OCI-LY3 (cell line): ENCODE measurements around the gene TUNAR.

Experiments
- H2AFZ ChIP-seq: fragments of 200-600, 300-600 bp; shearing (Covaris generic); 2 replicates; pipeline ENCODE4 v1.6.0; 2014; ENCODE audit warnings: antibody characterized with exemption, low read depth, low read length
- H3K27ac ChIP-seq: fragments of 200-600, 300-600 bp; sonication (generic); 2 replicates; pipeline ENCODE4 v1.5.1; 2014; ENCODE audit warnings: mild to moderate bottlenecking, low read length, moderate library complexity, mixed read lengths
- H3K27me3 ChIP-seq: fragments of 200-600, 300-600 bp; sonication (generic); 2 replicates; pipeline ENCODE4 v1.6.1; 2014; ENCODE audit warnings: low read depth, low read length, mixed read lengths
- H3K36me3 ChIP-seq: fragments of 200-600, 300-600 bp; sonication (generic); replicated peaks from 2 replicates; pipeline ENCODE3; 2014; ENCODE audit warnings: low read depth, low read length, mixed read lengths
- H3K4me1 ChIP-seq: fragments of 300-600, 200-600 bp; sonication (generic); 2 replicates; pipeline ENCODE4 v1.6.1; 2014; ENCODE audit warnings: low read length, mixed read lengths
- H3K4me2 ChIP-seq: fragments of 200-600, 300-600 bp; sonication (generic); 2 replicates; pipeline ENCODE4 v1.6.1; 2014; ENCODE audit warnings: low read length, mixed read lengths
- H3K4me3 ChIP-seq: fragments of 300-600, 200-600 bp; sonication (generic); 2 replicates; pipeline ENCODE4 v1.5.1; 2014; ENCODE audit warnings: antibody characterized with exemption, mild to moderate bottlenecking, low read length, moderate library complexity
- H3K79me2 ChIP-seq: fragments of 300-600, 200-600 bp; shearing (Covaris generic); 2 replicates; pipeline ENCODE4 v1.6.1; 2014; ENCODE audit warnings: mild to moderate bottlenecking, low read length, mixed read lengths
- H3K9ac ChIP-seq: fragments of 300-600, 200-600 bp; shearing (Covaris generic); 2 replicates; pipeline ENCODE4 v1.6.0; 2014; ENCODE audit warnings: mild to moderate bottlenecking, low read length, moderate library complexity
- H3K9me3 ChIP-seq: fragments of 200-600, 300-600 bp; shearing (Covaris generic); 2 replicates; pipeline ENCODE4 v1.6.1; 2014; ENCODE audit warnings: low read length, mixed read lengths; ENCODE audit not compliant: insufficient read depth
- H4K20me1 ChIP-seq: fragments of 200-600, 300-600 bp; sonication (generic); 2 replicates; pipeline ENCODE4 v1.6.1; 2016; ENCODE audit warnings: low read length, mixed read lengths; ENCODE audit not compliant: insufficient read depth
- CTCF ChIP-seq: fragments of 200-600, 300-600 bp; sonication (generic); IDR thresholded peaks from 2 replicates; pipeline ENCODE4 v1.5.1; 2014; ENCODE audit warnings: antibody characterized with exemption, low read length, low read depth
- EZH2phosphoT487 ChIP-seq: fragments of 200-600 bp; shearing (Covaris generic); IDR thresholded peaks from 2 replicates; pipeline ENCODE4 v1.6.1; 2018; ENCODE audit warnings: antibody characterized with exemption, mixed run types, low read depth

The TUNAR gene

GRCh38 chr14:95857275-95857674, 19.4 kb upstream of the TUNAR start:
- no peak overlapping the region for H3K9ac ChIP-seq
- no peaks in the 10 kb centered on the region for H3K79me2 ChIP-seq
- peaks cover 29% of the 10 kb centered on the region for H3K27me3 ChIP-seq
- no peaks in the 10 kb centered on the region for H3K4me1 ChIP-seq
- H4K20me1 ChIP-seq: 0 out of 2 replicates have a peak, but pooled peaks cover 3% of the 10 kb centered on the region
- H3K36me3 ChIP-seq: no peaks in the 10 kb centered on the region
- H3K4me2 ChIP-seq: no peak overlapping the region
- no peak overlapping the region for H2AFZ ChIP-seq
- TF ChIP-seq CTCF: no peak
- H3K27ac ChIP-seq: no peak overlapping the region
- no peak overlapping the region for H3K4me3 ChIP-seq
- no peaks in the 10 kb centered on the region for H3K9me3 ChIP-seq

GRCh38 chr14:95858893-95859292, 17.7 kb upstream of the TUNAR start:
- Histone ChIP-seq H3K4me1 (no peaks in the 10 kb centered on the region), H2AFZ (no peak overlapping the region), H3K36me3 (no peaks in the 10 kb centered on the region), H3K9ac (no peak overlapping the region), H3K4me2 (no peak overlapping the region), H3K79me2 (no peaks in the 10 kb centered on the region), H4K20me1 (0 out of 2 replicates have a peak, but pooled peaks cover 3% of the 10 kb centered on the region), H3K4me3 (no peak overlapping the region), H3K27ac (no peak overlapping the region), H3K9me3 (no peaks in the 10 kb centered on the region), H3K27me3 (peaks cover 32% of the 10 kb centered on the region)
- TF ChIP-seq CTCF: no peak
- no peak for TF ChIP-seq EZH2phosphoT487

- Histone ChIP-seq H3K36me3 (no peaks in the 10 kb centered on the region), H2AFZ (no peak overlapping the region), H4K20me1 (0 out of 2 replicates have a peak, but pooled peaks cover 3% of the 10 kb centered on the region), H3K27me3 (peaks cover 52% of the 10 kb centered on the region), H3K4me2 (no peak overlapping the region), H3K79me2 (no peaks in the 10 kb centered on the region), H3K9me3 (no peaks in the 10 kb centered on the region), H3K9ac (no peak overlapping the region), H3K4me3 (no peak overlapping the region), H3K4me1 (no peaks in the 10 kb centered on the region), H3K27ac (no peak overlapping the region)
- TF ChIP-seq CTCF (no peak), EZH2phosphoT487 (no peak)
Measured at GRCh38 chr14:95862243-95862642, 14.4 kb upstream of the TUNAR start.

- no peaks in the 10 kb centered on the region for H3K36me3 ChIP-seq
- 0 out of 2 replicates have a peak, but pooled peaks cover 3% of the 10 kb centered on the region for H4K20me1 ChIP-seq
- no peak overlapping the region for H3K4me2 ChIP-seq
- H2AFZ ChIP-seq: no peak overlapping the region
- peaks cover 62% of the 10 kb centered on the region for H3K27me3 ChIP-seq
- no peaks in the 10 kb centered on the region for H3K9me3 ChIP-seq
- H3K9ac ChIP-seq: no peak overlapping the region
- no peaks in the 10 kb centered on the region for H3K79me2 ChIP-seq
- TF ChIP-seq EZH2phosphoT487 (no peak), CTCF (no peak)
- H3K27ac ChIP-seq: no peak overlapping the region
- no peaks in the 10 kb centered on the region for H3K4me1 ChIP-seq
- no peak overlapping the region for H3K4me3 ChIP-seq
Measured at GRCh38 chr14:95863295-95863694, 13.3 kb upstream of the TUNAR start.
